ENCODE results near the gene SLC12A2. TPM values are rescaled to one million over a fixed set of nuclear protein-coding genes. Genes with fewer than 3 reads are reported as not detected.

The SLC12A2 gene
- total RNA-seq, 4 donors from 2014 or later = 105 to 137 (median 129) TPM

- H3K9me3 ChIP-seq = no peaks in the 10 kb centered on the region
- H3K4me3 ChIP-seq = peak overlapping the region; percentile 43 to 98
- no peaks in the 10 kb centered on the region for H3K27me3 ChIP-seq
- TF ChIP-seq CTCF (IDR thresholded peaks at IDR 0.05) (peak in 3 of 4 experiments; percentile 53 to 75 (median 59)), POLR2A (IDR thresholded peaks at IDR 0.05) (no peak), EP300 (IDR thresholded peaks at IDR 0.05) (no peak), POLR2AphosphoS5 (IDR thresholded peaks at IDR 0.05) (no peak)
- WGBS, 2 donors (ENCODE audit: low coverage in 1 of 2) = no CpG with 5 or more reads among the region's 53 CpGs
- peak overlapping the region; percentile 43 to 99 (median 98) for H3K27ac ChIP-seq
- peaks cover 0 to 54% (median 5%) of the 10 kb centered on the region in 3 donors for H3K4me1 ChIP-seq
- no peaks in the 10 kb centered on the region for H3K36me3 ChIP-seq
- peak; percentile 63 for ATAC-seq
These were observed 253 bp downstream of the SLC12A2 start for GRCh38 chr5:128083811-128084227.

- Histone ChIP-seq H3K4me1 (peaks cover 0 to 54% (median 1%) of the 10 kb centered on the region in 3 donors), H3K9me3 (no peaks in the 10 kb centered on the region), H3K27ac (peak overlapping the region; percentile 43 to 99 (median 98)), H3K36me3 (no peaks in the 10 kb centered on the region), H3K4me3 (peak overlapping the region; percentile 43 to 98), H3K27me3 (no peaks in the 10 kb centered on the region)
- WGBS, 2 donors (ENCODE audit: low coverage in 1 of 2) = 5 to 8% methylated on average over 7 to 8 of the region's 71 CpGs
- TF ChIP-seq CTCF (IDR thresholded peaks at IDR 0.05) (no peak), EP300 (IDR thresholded peaks at IDR 0.05) (no peak), POLR2AphosphoS5 (IDR thresholded peaks at IDR 0.05) (no peak), POLR2A (IDR thresholded peaks at IDR 0.05) (no peak)
- ATAC-seq = no peak
These were observed 932 bp downstream of the SLC12A2 start for GRCh38 chr5:128084228-128085167.

- Histone ChIP-seq H3K9me3 (no peaks in the 10 kb centered on the region), H3K4me3 (peak overlapping the region; percentile 43 to 98), H3K36me3 (no peaks in the 10 kb centered on the region), H3K27me3 (no peaks in the 10 kb centered on the region), H3K27ac (peak overlapping the region in 2 of 4 donors; percentile 98 to 99), H3K4me1 (peaks cover 0 to 54% (median 2%) of the 10 kb centered on the region in 3 donors)
- ATAC-seq = no peak
- TF ChIP-seq EP300 (IDR thresholded peaks at IDR 0.05) = no peak
- TF ChIP-seq POLR2AphosphoS5 (IDR thresholded peaks at IDR 0.05) = no peak
- 9 to 21% methylated on average over 4 of the region's 4 CpGs for WGBS, 2 donors (ENCODE audit: low coverage in 1 of 2)
These were observed 1.8 kb downstream of the SLC12A2 start for GRCh38 chr5:128085413-128085812.

GRCh38 chr5:128091579-128091978, 8.0 kb downstream of the SLC12A2 start:
- no peak overlapping the region for H3K4me3 ChIP-seq
- H3K4me1 ChIP-seq = peaks cover 0 to 63% (median 5%) of the 10 kb centered on the region in 3 donors
- no peak overlapping the region for H3K27ac ChIP-seq
- no peaks in the 10 kb centered on the region for H3K36me3 ChIP-seq
- ATAC-seq = no peak
- no peaks in the 10 kb centered on the region for H3K27me3 ChIP-seq
- H3K9me3 ChIP-seq = peaks cover 0 to 6% (median 0%) of the 10 kb centered on the region in 3 donors
- TF ChIP-seq CTCF (IDR thresholded peaks at IDR 0.05) (no peak), POLR2A (IDR thresholded peaks at IDR 0.05) (no peak), EP300 (IDR thresholded peaks at IDR 0.05) (no peak), POLR2AphosphoS5 (IDR thresholded peaks at IDR 0.05) (no peak)

GRCh38 chr5:128092144-128092543, 8.6 kb downstream of the SLC12A2 start:
- H3K4me1 ChIP-seq = peaks cover 0 to 58% (median 5%) of the 10 kb centered on the region in 3 donors

More at GRCh38 chr5:128092144-128092543, 8.6 kb downstream of the SLC12A2 start:
- H3K27ac ChIP-seq = peak overlapping the region in 1 of 4 donors; percentile 44
- peaks cover 0 to 12% (median 0%) of the 10 kb centered on the region in 3 donors for H3K9me3 ChIP-seq
- no peaks in the 10 kb centered on the region for H3K27me3 ChIP-seq
- TF ChIP-seq POLR2A (IDR thresholded peaks at IDR 0.05) (no peak), CTCF (IDR thresholded peaks at IDR 0.05) (no peak), POLR2AphosphoS5 (IDR thresholded peaks at IDR 0.05) (no peak), EP300 (IDR thresholded peaks at IDR 0.05) (no peak)
- no peaks in the 10 kb centered on the region for H3K36me3 ChIP-seq
- 80 to 91% methylated on average over 4 of the region's 4 CpGs for WGBS, 2 donors (ENCODE audit: low coverage in 1 of 2)
- ATAC-seq = no peak
- H3K4me3 ChIP-seq = no peak overlapping the region
